SK-N-MC (cell line): ENCODE data around the gene NAPG.

Experiments used
- EZH2 ChIP-seq: fragments of 200-600 bp; sonication (generic); IDR thresholded peaks from one replicate; pipeline ENCODE4 v1.6.1; 2017; ENCODE audit warnings: antibody characterized with exemption
- FOXP2 ChIP-seq: optimal IDR thresholded peaks from 2 replicates; pipeline ENCODE3; 2011; ENCODE audit warnings: mild to moderate bottlenecking, moderate library complexity; ENCODE audit not compliant: insufficient read depth; ENCODE audit errors: extremely low read length, control extremely low read depth
- POLR2AphosphoS5 ChIP-seq: IDR thresholded peaks from 2 replicates; pipeline ENCODE4 v1.6.1; 2012; ENCODE audit warnings: mild to moderate bottlenecking, low read depth, low read length, borderline replicate concordance

DNA sequence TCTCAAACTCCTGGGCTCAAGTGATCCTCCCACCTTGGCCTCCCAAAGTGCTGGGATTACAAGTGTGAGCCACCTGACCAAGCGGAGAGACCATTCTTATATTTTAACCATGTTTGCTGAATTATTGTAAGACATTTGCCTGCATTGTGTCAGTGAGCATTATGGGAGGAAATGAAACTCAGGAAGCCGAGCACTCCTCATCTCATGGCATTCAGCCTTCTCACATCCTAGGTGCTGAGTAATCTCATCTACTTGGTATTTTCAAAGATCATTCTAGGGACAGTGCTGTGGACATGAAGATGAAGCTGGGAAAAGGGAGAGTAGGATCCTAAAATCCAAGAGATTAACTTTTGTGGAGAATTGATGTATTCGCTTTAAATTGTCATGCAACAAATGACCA lies 66.1 kb downstream of the NAPG start:
- TF ChIP-seq POLR2AphosphoS5, result no peak
- no peak for TF ChIP-seq EZH2
- TF ChIP-seq FOXP2, result no peak
